K562 (cell line): ENCODE results near the gene STRADB. TPM values are rescaled to one million over a fixed set of nuclear protein-coding genes. Genes with fewer than 3 reads are reported as not detected.

Experiments
- ATAC-seq: fragments of 200-7000 bp; cut with Tn5 transposase; 3 replicates; pipeline ENCODE4 v1.9.1; 2020; ENCODE audit warnings: moderate library complexity
- BruUV-seq: library from RNA; stranded (reverse); fragments of 400-500 nt; replicated peaks from 2 replicates; lab custom pipeline; 2021; lab: Mats Ljungman, UMichigan
- CTCF ChIA-PET: fragments of 300-600 bp; formaldehyde crosslinking; extraction: SDS; loops from one replicate; lab custom pipeline; 2021; ENCODE audit warnings: low intra/inter-chr PET ratio; lab: Yijun Ruan, JAX
- POLR2A ChIA-PET: fragments of 300-600, 350-650 bp; sonication (Branson Sonifier 250); formaldehyde crosslinking; extraction: SDS; loops from one replicate; lab custom pipeline; 2021; ENCODE audit warnings: antibody characterized with exemption, inconsistent platforms; lab: Yijun Ruan, JAX
- DNase-seq, 4 experiments: peaks; one replicate each; pipeline versions ENCODE4 v3.0.0 to v3.0.0-alpha.2; 2011 to 2018; ENCODE audit warnings: low spot score in 3 of 4, mixed read lengths in 3 of 4; ENCODE audit errors: extremely low read depth in 1 of 4
- FAIRE-seq: peaks from 2 replicates; lab custom pipeline; 2011; peaks lifted over from hg19 to GRCh38; lab: Jason Lieb, UNC
- H2AFZ ChIP-seq: 2 replicates; pipeline ENCODE4 v1.6.0; 2011; ENCODE audit warnings: low read depth, low read length, control low read depth, inconsistent platforms
- H3K27ac ChIP-seq: fragments of 200-600 bp; 3 replicates; pipeline ENCODE4 v1.8.0; 2011; ENCODE audit warnings: low read depth, mild to moderate bottlenecking, control low read depth, inconsistent platforms, low read length, moderate library complexity, mixed read lengths; ENCODE audit errors: extremely low read depth
- H3K27me3 ChIP-seq, 2 experiments: fragments of 300-600 bp in 1 of 2; 2 replicates in 1 of 2; 3 replicates in 1 of 2; pipeline versions ENCODE4 v1.6.0 to v1.8.0; 2011; ENCODE audit warnings: inconsistent platforms in 2 of 2, low read length in 2 of 2, mild to moderate bottlenecking in 1 of 2, mixed read lengths in 1 of 2, moderate library complexity in 1 of 2; ENCODE audit not compliant: control insufficient read depth in 2 of 2, insufficient read depth in 2 of 2
- H3K36me3 ChIP-seq: fragments of 300-600 bp; 3 replicates; pipeline ENCODE4 v1.8.0; 2011; ENCODE audit warnings: mild to moderate bottlenecking, low read length, inconsistent platforms; ENCODE audit not compliant: control insufficient read depth, insufficient read depth
- H3K4me1 ChIP-seq, 2 experiments: fragments of 200-600 bp in 1 of 2; replicated peaks in 1 of 2; 2 replicates in 1 of 2; 3 replicates in 1 of 2; pipeline versions ENCODE4 v1.5.1 to v1.8.0; 2011; ENCODE audit warnings: inconsistent platforms in 2 of 2, low read length in 2 of 2, mild to moderate bottlenecking in 1 of 2, mixed read lengths in 1 of 2, moderate library complexity in 1 of 2; ENCODE audit not compliant: control insufficient read depth in 2 of 2, insufficient read depth in 2 of 2
- H3K4me2 ChIP-seq: 2 replicates; pipeline ENCODE4 v1.6.1; 2011; ENCODE audit warnings: low read length, control low read depth, inconsistent platforms, mixed read lengths; ENCODE audit not compliant: insufficient read depth
- H3K4me3 ChIP-seq: fragments of 200-600 bp; sonication (generic), shearing (Covaris generic); 2 replicates; pipeline ENCODE4 v1.5.1; 2016; ENCODE audit warnings: control low read depth, inconsistent platforms
- H3K79me2 ChIP-seq: fragments of 200-600 bp; 3 replicates; pipeline ENCODE4 v1.8.0; 2011; ENCODE audit warnings: low read length, inconsistent platforms; ENCODE audit not compliant: control insufficient read depth, insufficient read depth
- H3K9ac ChIP-seq, 2 experiments: 2 replicates each; pipeline versions ENCODE4 v1.6.0 to v1.6.1; 2011; ENCODE audit warnings: low read depth in 2 of 2, low read length in 2 of 2, control low read depth in 1 of 2, inconsistent platforms in 1 of 2, mild to moderate bottlenecking in 1 of 2, mixed read lengths in 1 of 2; ENCODE audit not compliant: insufficient read depth in 1 of 2
- H3K9me1 ChIP-seq: one replicate; pipeline ENCODE4 v1.6.0; 2011; ENCODE audit warnings: inconsistent platforms, mild to moderate bottlenecking, low read length, moderate library complexity; ENCODE audit not compliant: control insufficient read depth, insufficient read depth
- H3K9me3 ChIP-seq: replicated peaks from 2 replicates; pipeline ENCODE4 v1.5.1; 2011; ENCODE audit warnings: low read depth, low read length, inconsistent platforms; ENCODE audit not compliant: control insufficient read depth, insufficient read depth
- H4K20me1 ChIP-seq: replicated peaks from 2 replicates; pipeline ENCODE4 v1.6.1; 2011; ENCODE audit warnings: low read length, inconsistent platforms, mixed read lengths; ENCODE audit not compliant: control insufficient read depth, insufficient read depth
- C11orf30 ChIP-seq: fragments of 450-650 bp; IDR thresholded peaks from 2 replicates; pipeline ENCODE4 v1.6.1; 2016; ENCODE audit warnings: low read depth, mild to moderate bottlenecking
- HDAC1 ChIP-seq, 2 experiments: fragments of 450-650 bp; IDR thresholded peaks; 2 replicates each; pipeline ENCODE4 v1.6.1; 2016 to 2017; ENCODE audit warnings: inconsistent platforms in 1 of 2, mild to moderate bottlenecking in 1 of 2, moderate library complexity in 1 of 2
- NFE2 ChIP-seq: IDR thresholded peaks from 2 replicates; pipeline ENCODE4 v1.6.1; 2014; ENCODE audit warnings: antibody characterized with exemption, low read depth
- NUFIP1 ChIP-seq: fragments of 450-650 bp; IDR thresholded peaks from 2 replicates; pipeline ENCODE4 v1.6.1; 2018; ENCODE audit not compliant: partially characterized antibody
- PBX2 ChIP-seq, 2 experiments: IDR thresholded peaks in 1 of 2; conservative IDR thresholded peaks in 1 of 2; 2 replicates each; pipeline ENCODE4 v1.6.1; 2016; ENCODE audit warnings: low read depth in 2 of 2, mild to moderate bottlenecking in 1 of 2, missing compliant biosample characterization in 1 of 2, missing genetic modification characterization in 1 of 2, moderate library complexity in 1 of 2
- RBM34 ChIP-seq: fragments of 200-400 bp; formaldehyde crosslinking; IDR thresholded peaks from 2 replicates; pipeline ENCODE4 v1.6.1; 2018; ENCODE audit warnings: low read length, borderline replicate concordance; ENCODE audit not compliant: insufficient read depth
- ZEB2 ChIP-seq: fragments of 450-650 bp; IDR thresholded peaks from 2 replicates; pipeline ENCODE4 v1.6.1; 2016
- ZNF239 ChIP-seq: fragments of 250-450 bp; sonication (Bioruptor Pico); IDR thresholded peaks from 2 replicates; pipeline ENCODE4 v1.4.0; 2020; ENCODE audit warnings: mild to moderate bottlenecking
- ZNF324 ChIP-seq: fragments of 250-450 bp; sonication (Bioruptor Pico); IDR thresholded peaks from 2 replicates; pipeline ENCODE4 v1.4.0; 2020; ENCODE audit warnings: mild to moderate bottlenecking
- WGBS: fragments of 100-300 bp; shearing (Covaris generic); methylation state at CpG from one replicate; pipeline ENCODE4 v1.1.6; 2016; ENCODE audit warnings: low coverage, mixed read lengths; ENCODE audit not compliant: insufficient coverage; ENCODE audit errors: missing lambda C conversion rate; 5-methylcytosine and 5-hydroxymethylcytosine counted together
- in situ Hi-C: fragments of 300-500 bp; cut with MboI; formaldehyde crosslinking; loops from 4 replicates; pipeline ENCODE4 v1.15.0; 2018; ENCODE audit warnings: inconsistent platforms, mixed read lengths
- intact Hi-C: fragments of 100-400 bp; cut with micrococcal nuclease; formaldehyde crosslinking; loops from 2 replicates; pipeline ENCODE4 v1.14.2; 2022
- polyA plus RNA-seq, 8 experiments: library from polyadenylated mRNA; depleted of rRNA in 4 of 8; stranded (reverse) in 5 of 8; unstranded in 3 of 8; fragments of >200 nt; fragmentation: Nextera tagmentation in 2 of 8; fragmentation: Illumina TruSeq in 1 of 8; extraction: Ambion mirVana in 2 of 8; extraction: Trizol in 1 of 8; gene quantifications; 2 replicates each; pipeline versions ENCODE4 v1.2.1 to v1.2.3, GENCODE V29; 2011 to 2014; ENCODE audit warnings: inconsistent platforms in 1 of 8, missing spikeins in 1 of 8
- total RNA-seq, 7 experiments: library from RNA; depleted of rRNA in 6 of 7; stranded (reverse); fragments of >200 nt in 6 of 7; fragmentation: Illumina TruSeq in 2 of 7; extraction: Trizol in 2 of 7; gene quantifications; 2 replicates each; pipeline versions ENCODE4 v1.2.1 to v1.2.3, GENCODE V29; 2011 to 2021; ENCODE audit warnings: low replicate concordance in 1 of 7
- TF ChIP-seq, protein P1 (sequence below): fragments of 250-450 bp; sonication (Bioruptor Pico); IDR thresholded peaks from 2 replicates; pipeline ENCODE4 v1.5.0; 2021; ENCODE audit warnings: mild to moderate bottlenecking, borderline replicate concordance

The STRADB gene
- total and polyA plus RNA-seq, 9 of the 15 experiments (the other 6 are each of a cell fraction or from before 2014, with no cell fraction given) = 6.9 to 30.6 (median 15.7) TPM

- Histone ChIP-seq H2AFZ (no peak overlapping the region), H3K9me1 (no peaks in the 10 kb centered on the region), H3K4me3 (no peak overlapping the region), H3K36me3 (no peaks in the 10 kb centered on the region), H3K4me2 (no peak overlapping the region), H3K9me3 (peaks cover 4% of the 10 kb centered on the region; the same call in 1 of the 2 replicates), H3K9ac (no peak overlapping the region), H3K4me1 (no peaks in the 10 kb centered on the region), H3K27ac (no peak overlapping the region), H3K27me3 (no peaks in the 10 kb centered on the region), H3K79me2 (no peaks in the 10 kb centered on the region)
- intact Hi-C loops (no loop called here), in situ Hi-C loops (no loop called here)
- DNase-seq (no peak), FAIRE-seq (no peak), ATAC-seq (no peak)
- ChIA-PET CTCF (no interaction called here), POLR2A (no interaction called here)
- no TSS peak for BruUV-seq
- 3% methylated on average over 5 of the region's 5 CpGs for WGBS
- TF ChIP-seq, protein P1, sequence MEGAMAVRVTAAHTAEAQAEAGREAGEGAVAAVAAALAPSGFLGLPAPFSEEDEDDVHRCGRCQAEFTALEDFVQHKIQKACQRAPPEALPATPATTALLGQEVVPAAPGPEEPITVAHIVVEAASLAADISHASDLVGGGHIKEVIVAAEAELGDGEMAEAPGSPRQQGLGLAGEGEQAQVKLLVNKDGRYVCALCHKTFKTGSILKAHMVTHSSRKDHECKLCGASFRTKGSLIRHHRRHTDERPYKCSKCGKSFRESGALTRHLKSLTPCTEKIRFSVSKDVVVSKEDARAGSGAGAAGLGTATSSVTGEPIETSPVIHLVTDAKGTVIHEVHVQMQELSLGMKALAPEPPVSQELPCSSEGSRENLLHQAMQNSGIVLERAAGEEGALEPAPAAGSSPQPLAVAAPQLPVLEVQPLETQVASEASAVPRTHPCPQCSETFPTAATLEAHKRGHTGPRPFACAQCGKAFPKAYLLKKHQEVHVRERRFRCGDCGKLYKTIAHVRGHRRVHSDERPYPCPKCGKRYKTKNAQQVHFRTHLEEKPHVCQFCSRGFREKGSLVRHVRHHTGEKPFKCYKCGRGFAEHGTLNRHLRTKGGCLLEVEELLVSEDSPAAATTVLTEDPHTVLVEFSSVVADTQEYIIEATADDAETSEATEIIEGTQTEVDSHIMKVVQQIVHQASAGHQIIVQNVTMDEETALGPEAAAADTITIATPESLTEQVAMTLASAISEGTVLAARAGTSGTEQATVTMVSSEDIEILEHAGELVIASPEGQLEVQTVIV (CRISPR knock-in tag) = no peak
- no peak for TF ChIP-seq PBX2 (CRISPR knock-in tag; IDR thresholded peaks at IDR 0.05; ENCODE audit: low read depth)
- no peak for TF ChIP-seq PBX2 (tag; conservative IDR thresholded peaks at IDR 0.05; ENCODE audit: low read depth)
- TF ChIP-seq NFE2 = no peak
- no peak for TF ChIP-seq C11orf30
- no peak for TF ChIP-seq ZNF324
- TF ChIP-seq ZEB2 = no peak
- TF ChIP-seq HDAC1 (IDR thresholded peaks at IDR 0.05) = no peak
- TF ChIP-seq ZNF239 (CRISPR knock-in tag) = no peak
- no peak for TF ChIP-seq RBM34
- no peak for TF ChIP-seq NUFIP1
- TF ChIP-seq, all 486 proteins: peak for 0
- no peaks in the 10 kb centered on the region for H4K20me1 ChIP-seq
Observed at GRCh38 chr2:201522965-201523364, 71.4 kb downstream of the STRADB start.
